ENCODE data around the gene KIF26A.

KIF26A gene

DNA sequence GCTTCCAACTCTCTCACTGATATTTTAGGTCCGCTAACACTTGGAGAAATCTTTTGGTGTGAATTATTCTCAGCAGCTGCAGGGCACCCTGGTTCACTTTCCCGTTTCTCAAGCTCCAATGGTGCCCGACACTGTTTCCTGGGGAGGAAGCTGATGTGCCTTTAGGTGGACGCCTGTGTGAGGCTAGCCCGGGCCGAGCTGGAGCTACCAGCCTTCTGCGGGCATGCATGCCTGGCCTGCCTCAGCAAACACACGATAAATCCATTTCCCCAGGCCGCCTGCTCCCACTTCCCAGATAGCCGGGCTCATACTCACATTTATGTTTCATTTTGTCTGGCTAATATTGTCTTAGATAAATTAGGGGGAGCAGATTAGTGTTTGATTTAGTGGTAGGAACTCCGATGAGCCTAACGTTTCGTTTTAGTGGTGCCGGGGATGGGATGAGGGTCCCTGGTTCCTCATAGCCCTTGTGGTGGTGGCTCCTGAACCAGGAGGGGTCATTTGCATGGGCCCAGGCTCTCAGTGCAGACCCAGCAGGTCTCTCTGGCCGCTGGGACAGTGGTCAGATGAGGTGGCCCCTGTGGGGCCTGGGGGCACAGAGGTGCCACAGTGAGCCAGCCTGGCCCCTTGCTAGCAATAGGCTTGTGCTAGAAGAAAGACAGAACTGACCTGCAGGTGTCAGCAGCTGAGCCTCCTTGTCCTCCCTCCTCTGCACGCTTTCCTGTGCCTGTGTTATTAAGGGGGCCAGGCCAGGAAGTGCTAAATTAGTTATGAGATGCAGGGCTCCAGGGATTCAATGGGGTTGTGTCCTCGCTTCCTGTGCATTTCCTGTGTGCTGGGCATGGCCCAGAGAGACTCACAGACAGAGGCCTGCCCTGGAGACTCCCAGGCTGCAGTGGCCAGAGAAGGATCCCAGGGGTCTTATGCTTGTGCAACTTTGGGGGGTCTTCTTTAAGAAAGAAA is 88.3 kb downstream of the KIF26A start:
- DNase-seq (ENCODE audit: low read depth), result no peak
- TF ChIP-seq, protein P1, sequence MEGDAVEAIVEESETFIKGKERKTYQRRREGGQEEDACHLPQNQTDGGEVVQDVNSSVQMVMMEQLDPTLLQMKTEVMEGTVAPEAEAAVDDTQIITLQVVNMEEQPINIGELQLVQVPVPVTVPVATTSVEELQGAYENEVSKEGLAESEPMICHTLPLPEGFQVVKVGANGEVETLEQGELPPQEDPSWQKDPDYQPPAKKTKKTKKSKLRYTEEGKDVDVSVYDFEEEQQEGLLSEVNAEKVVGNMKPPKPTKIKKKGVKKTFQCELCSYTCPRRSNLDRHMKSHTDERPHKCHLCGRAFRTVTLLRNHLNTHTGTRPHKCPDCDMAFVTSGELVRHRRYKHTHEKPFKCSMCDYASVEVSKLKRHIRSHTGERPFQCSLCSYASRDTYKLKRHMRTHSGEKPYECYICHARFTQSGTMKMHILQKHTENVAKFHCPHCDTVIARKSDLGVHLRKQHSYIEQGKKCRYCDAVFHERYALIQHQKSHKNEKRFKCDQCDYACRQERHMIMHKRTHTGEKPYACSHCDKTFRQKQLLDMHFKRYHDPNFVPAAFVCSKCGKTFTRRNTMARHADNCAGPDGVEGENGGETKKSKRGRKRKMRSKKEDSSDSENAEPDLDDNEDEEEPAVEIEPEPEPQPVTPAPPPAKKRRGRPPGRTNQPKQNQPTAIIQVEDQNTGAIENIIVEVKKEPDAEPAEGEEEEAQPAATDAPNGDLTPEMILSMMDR (IDR thresholded peaks at IDR 0.05; ENCODE audit: low read depth, low read length, missing control alignments), result no peak

DNA sequence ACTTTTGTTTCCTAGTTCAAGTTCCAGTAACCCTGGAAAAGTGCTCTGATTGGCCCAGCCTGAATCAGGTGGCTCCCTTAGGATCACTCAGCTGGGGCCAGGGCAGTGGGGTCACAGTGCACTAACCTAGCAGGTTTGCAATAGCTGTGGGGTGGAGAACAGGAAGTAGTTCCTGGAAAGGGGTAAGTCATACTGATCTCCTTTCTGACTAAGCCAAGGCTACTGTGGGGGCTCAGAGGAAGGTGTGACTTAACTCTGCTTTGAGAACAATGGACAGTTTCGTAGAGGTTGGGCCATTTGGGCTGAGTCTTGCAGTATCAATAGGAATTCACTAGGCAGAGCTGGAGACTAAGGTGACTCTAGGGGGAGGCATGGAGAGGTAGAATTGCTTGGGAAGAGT is 89.4 kb downstream of the KIF26A start:
- no peak for DNase-seq (ENCODE audit: low read depth)
- H3K4me3 ChIP-seq (ENCODE audit: low read depth, low read length), result no peak overlapping the region
- TF ChIP-seq, protein P1 (IDR thresholded peaks at IDR 0.05; ENCODE audit: low read depth, low read length, missing control alignments), result no peak

More for the DNA sequence above, 88.3 kb downstream of the KIF26A start:
- no peak overlapping the region for H3K4me3 ChIP-seq (ENCODE audit: low read depth, low read length)

DNA sequence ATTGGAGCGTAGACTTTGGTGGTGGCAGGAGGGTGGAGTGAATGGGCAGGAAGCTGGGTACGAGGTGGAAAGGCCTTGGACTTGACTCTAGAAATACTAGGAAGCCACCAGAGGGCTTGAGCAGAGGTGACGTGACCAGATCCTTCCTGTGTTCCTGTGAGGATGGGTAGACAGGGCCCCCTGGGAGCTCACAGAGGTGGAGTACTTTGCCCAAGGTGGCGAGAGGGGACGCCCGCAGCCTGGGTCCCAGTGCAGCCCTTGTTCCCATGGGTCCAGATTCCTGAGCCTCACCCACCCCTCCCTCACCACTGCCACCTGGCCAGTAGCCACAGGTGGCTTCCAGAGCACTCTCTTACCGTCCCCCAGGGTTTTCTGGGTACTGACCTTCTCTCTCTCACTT is 89.8 kb downstream of the KIF26A start:
- H3K4me3 ChIP-seq (ENCODE audit: low read depth, low read length), result no peak overlapping the region
- TF ChIP-seq, protein P1 (IDR thresholded peaks at IDR 0.05; ENCODE audit: low read depth, low read length, missing control alignments), result no peak

DNA sequence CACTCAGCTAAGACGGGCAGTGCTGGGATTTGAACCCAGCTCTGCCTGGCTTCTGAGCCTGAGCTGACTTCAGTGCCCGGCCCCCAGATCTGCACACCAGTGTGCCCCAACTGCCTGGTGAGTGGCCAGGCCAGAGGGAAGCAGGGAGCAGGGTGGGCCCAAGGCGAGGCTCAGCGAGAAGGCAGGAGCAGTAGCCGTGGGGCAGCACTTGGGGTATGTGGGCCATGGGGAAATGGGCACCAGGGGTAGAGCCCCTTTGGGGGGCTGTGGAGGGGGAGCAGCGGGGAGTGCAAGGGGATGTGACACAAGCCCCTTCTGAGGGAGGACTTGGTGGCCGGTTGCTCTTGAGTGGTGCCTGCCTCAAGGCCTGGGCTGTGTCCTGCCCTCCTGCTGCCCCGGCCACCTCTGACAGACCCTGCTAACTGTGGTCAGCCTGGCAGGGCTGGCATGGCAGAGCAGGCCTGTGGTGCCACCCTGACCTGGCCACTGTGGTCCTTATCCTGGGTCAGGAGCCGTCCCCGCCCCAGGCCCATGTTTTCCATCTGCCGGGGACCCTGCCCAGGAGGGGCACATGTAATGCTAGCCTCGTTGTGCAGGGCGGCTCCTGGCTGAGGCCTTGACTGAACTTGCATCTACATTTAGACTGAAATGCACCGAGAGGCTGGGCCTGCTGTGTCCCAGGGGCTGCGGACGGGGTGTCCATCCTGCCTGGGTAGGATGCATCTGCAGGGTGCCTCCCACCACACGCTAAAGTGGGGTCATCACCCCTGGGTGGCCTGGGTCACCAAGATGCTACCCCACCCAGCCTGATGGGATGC is 90.5 kb downstream of the KIF26A start:
- TF ChIP-seq, protein P1 (IDR thresholded peaks at IDR 0.05; ENCODE audit: low read depth, low read length, missing control alignments), result no peak
- DNase-seq (ENCODE audit: low read depth), result no peak
- H3K4me3 ChIP-seq (ENCODE audit: low read depth, low read length), result no peak overlapping the region

More for the DNA sequence above, 89.8 kb downstream of the KIF26A start:
- no peak for DNase-seq (ENCODE audit: low read depth)

DNA sequence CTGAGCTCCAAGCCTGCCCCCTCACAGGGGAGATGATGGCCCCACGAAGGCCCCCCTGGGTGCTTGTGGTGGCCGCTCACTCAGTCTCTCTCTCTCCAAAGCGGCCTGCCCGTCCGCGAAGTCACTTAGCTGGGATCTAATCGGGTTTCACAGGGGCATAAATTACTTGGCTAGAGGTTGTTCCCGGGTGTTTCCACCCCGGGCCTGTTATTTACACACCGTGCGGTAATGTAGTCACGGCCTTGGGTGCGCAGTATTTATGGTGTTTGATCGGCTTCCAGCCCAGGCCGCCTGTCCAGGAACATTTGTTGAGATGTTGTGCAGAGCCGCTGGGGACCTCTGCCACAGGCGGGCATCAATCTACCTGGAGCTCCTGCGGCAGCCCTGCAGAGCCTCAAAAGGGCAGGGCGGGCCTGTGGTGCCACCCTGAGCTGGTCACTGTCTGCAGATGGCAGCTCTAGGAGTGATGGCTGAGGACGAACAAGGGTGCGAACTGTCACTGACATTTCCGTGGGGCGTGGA is 91.2 kb downstream of the KIF26A start:
- DNase-seq (ENCODE audit: low read depth), result no peak
- TF ChIP-seq, protein P1 (IDR thresholded peaks at IDR 0.05; ENCODE audit: low read depth, low read length, missing control alignments), result no peak
- no peak overlapping the region for H3K4me3 ChIP-seq (ENCODE audit: low read depth, low read length)

DNA sequence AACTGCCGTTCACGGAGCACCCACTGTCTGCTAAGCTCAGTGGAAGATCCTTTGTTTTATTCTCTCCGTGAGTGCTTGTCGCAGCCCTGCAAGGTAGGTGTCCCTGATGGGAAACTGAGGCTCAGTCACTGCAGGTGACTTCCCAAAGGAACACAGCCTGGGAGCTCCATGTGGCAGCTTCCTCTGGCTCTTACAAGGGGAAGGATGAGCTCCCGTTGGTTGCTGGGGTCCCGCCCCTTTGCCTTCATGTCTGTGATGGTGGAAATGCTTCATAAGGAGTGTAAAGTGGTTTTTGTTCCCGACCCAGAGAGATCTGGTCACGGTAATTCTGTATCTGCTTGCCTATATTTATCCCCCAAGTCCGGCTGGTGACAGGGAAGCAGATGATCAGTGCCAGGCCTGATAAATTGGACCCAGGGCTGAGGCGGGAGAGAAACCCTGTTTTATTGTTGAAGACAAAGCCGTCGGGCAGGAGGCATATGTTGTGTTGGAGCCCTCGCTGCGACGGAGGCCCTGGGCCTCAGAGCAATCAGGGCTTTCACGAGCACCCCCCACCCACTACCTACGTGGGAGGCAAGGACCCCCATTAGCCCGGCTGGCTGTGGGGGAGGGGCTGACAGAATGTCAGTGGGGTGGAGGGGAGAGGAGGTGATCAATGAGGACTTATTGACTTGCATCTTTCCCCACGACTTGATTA is 91.9 kb downstream of the KIF26A start:
- DNase-seq (ENCODE audit: low read depth), result no peak
- TF ChIP-seq, protein P1 (IDR thresholded peaks at IDR 0.05; ENCODE audit: low read depth, low read length, missing control alignments), result no peak
- H3K4me3 ChIP-seq (ENCODE audit: low read depth, low read length), result no peak overlapping the region
